HG03097 (cell line): ENCODE results near the gene PARD6G.
"Not testable (repeated sequence)": the region's sequence is repeated elsewhere in the genome, so short reads cannot be mapped to it uniquely, and the experiment has no call there.

Source experiments
- ATAC-seq: cut with Tn5 transposase; IDR thresholded peaks from one replicate; pipeline ENCODE4 v1.9.1; 2021; ENCODE audit not compliant: unreplicated experiment, low FRiP score

PARD6G gene

DNA sequence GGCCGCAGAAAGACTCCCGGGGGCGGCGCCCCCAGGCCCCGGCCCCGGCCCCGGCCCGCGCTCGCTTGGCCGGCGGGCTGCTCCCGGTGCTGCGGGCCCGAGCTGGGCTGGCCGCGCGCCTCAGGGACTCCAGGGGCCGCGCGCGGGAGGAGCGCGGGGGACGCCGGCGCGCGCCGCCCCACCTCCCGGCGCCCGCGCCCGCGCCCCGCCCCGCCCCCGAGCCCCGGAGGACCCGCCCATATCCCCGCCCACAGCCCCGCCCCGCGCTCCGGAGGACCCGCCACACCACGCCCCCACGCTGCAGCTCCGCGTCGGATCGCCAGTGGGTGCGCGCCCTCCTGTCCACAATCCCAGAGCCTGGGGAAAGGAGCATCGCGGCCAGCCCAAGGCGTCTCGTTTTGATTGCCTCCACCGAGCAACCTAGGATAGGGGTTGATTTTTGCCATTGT, at the start of gene PARD6G:
Gene PARD6G, minus strand, starts transcription at position 122 of the 449 bp plus-strand sequence. CDS start 166 bp downstream, outside the sequence.
- ATAC-seq: peak; percentile 57

DNA sequence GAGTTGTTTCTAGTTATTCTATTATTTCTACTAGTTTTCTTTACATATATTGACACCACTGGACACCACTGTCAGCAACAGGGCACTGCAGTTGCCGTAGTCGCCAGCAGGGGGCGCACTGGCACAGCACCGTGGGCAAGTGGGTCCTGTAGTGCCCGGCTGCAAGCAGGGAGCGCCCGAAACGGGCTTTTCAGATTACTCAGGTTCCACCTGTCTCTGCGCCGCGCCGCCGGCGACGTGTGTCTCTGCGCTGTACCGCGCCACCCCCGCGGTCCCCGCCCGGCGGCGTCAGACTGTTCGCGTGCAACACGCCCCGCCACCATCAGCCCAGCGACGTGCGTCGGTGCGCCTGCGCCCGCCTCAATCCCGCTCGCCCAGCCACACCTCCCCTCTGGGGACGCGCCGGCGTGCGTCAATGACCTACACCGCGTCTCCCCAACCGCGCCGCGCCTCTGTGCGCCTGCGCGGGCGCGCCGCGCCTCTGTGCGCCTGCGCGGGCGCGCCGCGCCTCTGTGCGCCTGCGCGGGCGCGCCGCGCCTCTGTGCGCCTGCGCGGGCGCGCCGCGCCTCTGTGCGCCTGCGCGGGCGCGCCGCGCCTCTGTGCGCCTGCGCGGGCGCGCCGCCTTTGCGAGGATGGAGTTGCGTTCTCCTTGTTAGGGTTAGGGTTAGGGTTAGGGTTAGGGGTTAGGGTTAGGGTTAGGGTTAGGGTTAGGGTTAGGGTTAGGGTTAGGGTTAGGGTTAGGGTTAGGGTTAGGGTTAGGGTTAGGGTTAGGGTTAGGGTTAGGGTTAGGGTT, 15.1 kb upstream of the PARD6G start:
- ATAC-seq: peak; percentile 61

DNA sequence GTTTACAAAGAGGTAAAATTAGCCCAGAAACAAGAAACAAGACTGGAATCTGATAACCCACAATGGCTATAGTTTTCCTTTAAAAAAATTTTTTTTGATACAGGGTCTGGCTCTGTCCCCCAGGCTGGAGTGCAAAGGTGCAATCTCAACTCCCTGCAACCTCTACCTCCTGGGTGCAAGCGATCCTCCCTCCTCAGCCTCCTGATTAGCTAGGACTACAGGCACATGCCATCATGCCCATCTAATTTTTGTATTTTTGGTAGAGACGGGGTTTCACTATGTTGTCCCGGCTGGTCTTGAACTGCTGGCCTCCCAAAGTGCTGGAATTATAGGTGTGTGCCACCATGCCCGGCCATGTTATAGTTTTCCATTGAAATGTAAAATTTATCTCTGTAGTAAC, 12.3 kb upstream of the PARD6G start:
- no peak for ATAC-seq

DNA sequence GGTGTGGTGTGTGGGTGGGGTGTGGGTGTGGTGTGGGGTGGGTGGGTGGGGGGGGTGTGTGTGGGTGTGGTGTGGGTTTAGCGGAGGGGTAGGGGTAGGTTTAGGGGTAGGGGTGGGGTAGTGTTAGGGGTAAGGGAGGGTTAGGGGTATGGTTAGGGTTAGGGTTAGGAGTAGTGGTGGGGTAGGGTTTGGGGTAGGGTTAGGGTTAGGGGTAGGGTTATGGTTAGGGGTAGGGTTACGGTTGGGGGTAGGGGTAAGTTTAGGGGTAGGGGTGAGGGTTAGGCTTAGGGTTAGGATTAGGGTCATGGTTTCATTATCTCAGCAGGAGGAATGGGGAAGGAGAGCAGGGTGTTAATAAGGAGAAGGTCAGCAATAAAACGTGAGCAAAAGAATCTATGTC, 11.3 kb upstream of the PARD6G start:
- no peak for ATAC-seq

GRCh38 chr18:80257579-80258543, 10.5 kb upstream of the PARD6G start:
- not testable (repeated sequence) for ATAC-seq

DNA sequence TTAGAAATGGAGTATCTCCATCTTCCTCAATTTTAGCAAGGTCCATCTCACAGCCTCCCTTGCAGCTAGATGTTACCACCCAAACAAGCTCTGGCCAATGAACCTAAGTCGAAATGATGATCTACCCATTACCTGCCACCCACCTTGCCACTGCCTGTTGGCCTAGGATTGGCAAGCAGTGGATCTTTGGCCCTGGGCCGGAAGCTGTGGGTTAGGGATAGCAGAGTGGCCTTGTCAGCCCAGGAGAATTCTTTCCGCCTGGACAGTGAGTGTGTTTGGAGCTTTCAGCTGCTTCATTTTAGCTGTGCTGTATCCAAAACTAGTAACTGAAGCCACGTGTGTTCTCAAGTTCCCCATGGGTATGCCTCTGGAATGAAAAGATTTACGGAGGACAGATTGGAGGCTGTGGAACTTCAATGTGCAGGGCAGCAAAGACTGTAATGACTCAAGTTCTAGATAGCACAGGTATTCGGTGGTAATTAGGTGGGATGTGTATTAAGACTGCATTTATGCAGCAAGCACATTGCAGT, 7.7 kb upstream of the PARD6G start:
- no peak for ATAC-seq

DNA sequence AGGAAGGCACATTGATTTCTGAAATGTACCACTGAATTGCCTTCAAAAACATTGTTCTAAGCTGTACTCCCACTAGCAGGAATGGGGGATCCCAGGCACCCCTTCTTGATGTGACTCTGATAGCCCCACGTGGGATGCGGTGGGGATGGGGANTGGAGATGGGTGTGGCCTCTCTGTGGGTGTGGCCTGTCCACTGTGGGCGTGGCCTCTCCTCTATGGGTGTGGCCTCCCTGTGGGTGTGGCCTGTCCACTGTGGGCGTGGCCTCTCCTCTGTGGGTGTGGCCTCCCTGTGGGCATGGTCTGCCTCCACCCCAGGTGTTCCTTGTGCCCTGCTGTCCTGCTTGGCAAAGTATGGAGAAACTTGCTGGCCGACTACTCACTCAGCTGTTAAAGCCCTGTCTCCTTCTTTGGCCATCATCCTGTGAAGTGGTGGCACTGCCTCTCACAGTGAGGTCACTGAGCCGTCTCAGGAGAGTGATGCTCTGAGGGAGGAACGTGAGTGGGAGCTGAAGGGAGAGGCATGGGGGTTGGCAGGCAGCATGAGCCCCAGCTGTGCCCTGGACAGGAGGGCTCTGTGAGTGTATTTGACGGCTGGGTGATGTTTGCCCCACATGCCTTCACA, 6.7 kb upstream of the PARD6G start:
- no peak for ATAC-seq

- ATAC-seq: no peak
Measured at GRCh38 chr18:80253236-80253635, 5.9 kb upstream of the PARD6G start.

DNA sequence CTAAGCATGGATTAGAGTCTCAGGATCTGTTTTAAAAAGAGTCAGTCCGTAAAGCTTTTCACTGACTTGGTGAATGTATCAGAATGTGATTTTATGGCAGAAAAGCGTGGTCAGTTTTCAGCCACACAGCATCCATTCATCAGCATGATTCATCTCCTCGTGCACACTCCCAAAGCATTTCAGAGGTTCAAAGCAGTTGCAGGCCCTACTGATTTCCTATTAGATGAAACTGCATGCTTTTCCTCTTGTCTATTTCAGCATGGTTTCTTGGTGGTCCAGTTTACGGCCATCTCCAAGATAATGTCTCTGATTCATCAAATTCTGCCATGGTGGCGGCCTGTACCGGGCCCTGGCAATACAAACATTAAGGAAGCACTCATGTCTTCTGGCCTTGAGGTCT, 4.8 kb upstream of the PARD6G start:
- no peak for ATAC-seq

GRCh38 chr18:80251700-80252099, 4.4 kb upstream of the PARD6G start:
- no peak for ATAC-seq

GRCh38 chr18:80250740-80251364, 3.5 kb upstream of the PARD6G start:
- ATAC-seq: no peak

- ATAC-seq: no peak
Measured at GRCh38 chr18:80249217-80250093, 2.1 kb upstream of the PARD6G start.

DNA sequence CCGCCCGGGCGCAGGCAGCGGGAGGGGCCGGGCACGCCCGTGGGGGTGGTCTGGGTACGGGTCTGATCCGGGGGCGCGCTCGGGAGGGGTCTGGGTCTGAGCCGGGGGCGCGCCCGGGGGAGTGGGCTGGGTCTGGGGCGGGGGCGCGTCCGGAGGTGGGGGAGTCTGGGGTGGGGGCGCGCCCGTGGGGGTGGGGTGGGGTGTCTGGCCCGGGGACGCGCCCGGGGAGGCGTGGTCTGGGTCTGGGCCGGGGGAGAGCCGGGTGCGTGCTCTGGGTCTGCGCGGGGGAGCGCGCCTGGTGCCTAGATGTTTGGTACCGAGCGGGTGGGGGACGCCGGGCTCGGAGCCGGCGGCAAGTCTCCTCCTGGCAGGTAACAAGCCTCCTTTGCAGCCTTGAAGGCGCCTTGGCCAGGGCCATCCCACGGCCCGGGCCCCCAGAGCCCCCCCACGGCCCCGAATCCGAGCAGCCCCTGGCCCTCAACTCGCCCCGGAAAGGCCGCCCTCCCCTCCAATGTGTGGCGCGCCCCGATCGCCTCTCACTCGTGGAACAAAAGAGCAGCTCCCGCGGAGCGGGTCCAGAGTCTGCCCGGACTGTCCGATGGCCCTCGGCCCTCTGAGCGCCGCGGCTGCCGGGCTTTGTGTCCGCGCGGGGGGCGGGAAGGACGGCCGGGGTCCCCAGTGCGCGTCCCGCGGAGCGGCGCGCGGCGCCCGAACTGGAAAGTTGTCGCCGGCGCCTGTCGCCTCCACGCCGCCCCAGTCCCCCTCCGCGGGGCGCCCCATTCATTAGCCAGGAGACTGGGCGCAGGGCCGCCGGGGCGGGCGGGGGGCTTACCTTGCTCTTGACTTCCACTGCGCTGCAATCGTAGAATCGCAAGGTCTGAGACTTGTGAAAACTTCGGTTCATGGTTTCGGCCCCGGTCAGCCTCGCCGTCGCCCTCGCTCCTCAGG, 595 bp downstream of the PARD6G start:
- ATAC-seq: peak; percentile 22

DNA sequence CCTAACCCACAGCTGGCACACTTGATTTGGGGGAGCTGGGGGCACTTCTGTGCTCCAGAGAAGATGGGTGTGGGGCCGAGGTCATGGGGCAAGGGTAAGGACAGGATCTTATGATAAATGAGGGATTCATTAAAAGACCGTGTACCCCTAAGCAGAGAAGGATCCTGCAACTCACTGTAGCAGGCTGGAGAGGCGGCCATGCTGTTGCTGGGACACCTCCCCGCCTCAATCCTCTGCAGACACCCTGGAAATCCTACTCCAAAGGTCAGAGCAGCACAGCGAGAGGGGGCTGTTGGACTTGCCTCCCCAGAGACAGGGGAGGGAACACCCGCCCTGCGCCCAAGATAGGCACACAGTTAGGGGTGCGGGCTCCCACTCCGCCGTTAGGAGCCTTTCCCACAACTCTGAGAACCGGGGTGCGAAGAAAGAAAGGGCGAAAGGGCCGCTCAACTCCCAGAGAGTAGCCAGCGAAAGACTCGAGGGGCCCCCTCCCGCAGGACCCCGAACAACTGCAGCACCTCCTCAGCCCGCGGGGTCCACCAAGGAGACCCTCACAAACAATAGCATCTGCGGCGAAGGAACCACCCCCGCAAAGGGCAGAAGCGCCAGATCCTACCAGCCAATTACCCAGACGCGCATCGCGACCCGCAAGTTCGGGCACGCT, 1.4 kb downstream of the PARD6G start:
- ATAC-seq: no peak

- no peak for ATAC-seq
Measured at GRCh38 chr18:80244956-80245730, 2.2 kb downstream of the PARD6G start.

- ATAC-seq: no peak
Measured at GRCh38 chr18:80244167-80244566, 3.1 kb downstream of the PARD6G start.

GRCh38 chr18:80243204-80243603, 4.1 kb downstream of the PARD6G start:
- no peak for ATAC-seq
